Eye (tissue), 1 donor: ENCODE results near the gene HIRA.
A peak's percentile ranks its signal among the peaks of the same experiment; 100 is the strongest.

Experiments
- DNase-seq: peaks from one replicate; pipeline ENCODE4 v3.0.0-alpha.2; 2015

HIRA gene

GRCh38 chr22:19407649-19408606, 23.6 kb downstream of the HIRA start:
- DNase-seq = peak; percentile 7

GRCh38 chr22:19406846-19407245, 24.7 kb downstream of the HIRA start:
- DNase-seq = no peak

- DNase-seq = no peak
Measured at GRCh38 chr22:19406281-19406811, 25.2 kb downstream of the HIRA start.

- DNase-seq = no peak
Measured at GRCh38 chr22:19405652-19406051, 25.9 kb downstream of the HIRA start.

GRCh38 chr22:19405133-19405532, 26.4 kb downstream of the HIRA start:
- no peak for DNase-seq

- no peak for DNase-seq
Measured at GRCh38 chr22:19404676-19405075, 26.9 kb downstream of the HIRA start.

GRCh38 chr22:19402642-19403191, 28.8 kb downstream of the HIRA start:
- DNase-seq = no peak

- DNase-seq = no peak
Measured at GRCh38 chr22:19401483-19401882, 30.1 kb downstream of the HIRA start.

GRCh38 chr22:19400881-19401280, 30.7 kb downstream of the HIRA start:
- DNase-seq = no peak

GRCh38 chr22:19398652-19399051, 32.9 kb downstream of the HIRA start:
- no peak for DNase-seq

- DNase-seq = no peak
Measured at GRCh38 chr22:19398206-19398605, 33.3 kb downstream of the HIRA start.

- DNase-seq = no peak
Measured at GRCh38 chr22:19397734-19398104, 33.8 kb downstream of the HIRA start.

- no peak for DNase-seq
Measured at GRCh38 chr22:19396934-19397733, 34.4 kb downstream of the HIRA start.

- DNase-seq = no peak
Measured at GRCh38 chr22:19396561-19396933, 35.0 kb downstream of the HIRA start.

GRCh38 chr22:19395276-19395675, 36.3 kb downstream of the HIRA start:
- no peak for DNase-seq

GRCh38 chr22:19394274-19395050, 37.1 kb downstream of the HIRA start:
- DNase-seq = no peak

- DNase-seq = no peak
Measured at GRCh38 chr22:19393704-19394103, 37.8 kb downstream of the HIRA start.

GRCh38 chr22:19387575-19387974, 44.0 kb downstream of the HIRA start:
- no peak for DNase-seq

- DNase-seq = no peak
Measured at GRCh38 chr22:19387038-19387437, 44.5 kb downstream of the HIRA start.

- no peak for DNase-seq
Measured at GRCh38 chr22:19386248-19386647, 45.3 kb downstream of the HIRA start.

- DNase-seq = no peak
Measured at GRCh38 chr22:19385221-19385906, 46.2 kb downstream of the HIRA start.

GRCh38 chr22:19383292-19383691, 48.2 kb downstream of the HIRA start:
- DNase-seq = no peak
